IMR-90 (cell line): ENCODE data around the gene PLCB2. TPM values are rescaled to one million over a fixed set of nuclear protein-coding genes. Genes with fewer than 3 reads are reported as not detected.
A peak's percentile ranks its signal among the peaks of the same experiment; 100 is the strongest.

Experiments used
- ATAC-seq: fragments of 200-7000 bp; cut with Tn5 transposase; 2 replicates; pipeline ENCODE4 v1.9.1; 2020; ENCODE audit warnings: low read depth, mild to moderate bottlenecking, moderate library complexity
- BruUV-seq: library from RNA; stranded (reverse); fragments of 400-500 nt; replicated peaks from 2 replicates; lab custom pipeline; 2021; lab: Mats Ljungman, UMichigan
- CTCF ChIA-PET: fragments of 300-600 bp; formaldehyde crosslinking; extraction: SDS; loops from one replicate; lab custom pipeline; 2021; ENCODE audit warnings: antibody characterized with exemption; lab: Yijun Ruan, JAX
- POLR2A ChIA-PET: fragments of 300-600 bp; sonication (Branson Sonifier 250); formaldehyde crosslinking; loops from one replicate; lab custom pipeline; 2022; ENCODE audit warnings: antibody characterized with exemption; ENCODE audit not compliant: unreplicated experiment; lab: Charles Lee
- DNase-seq: peaks from one replicate; pipeline ENCODE4 v3.0.0; 2013
- H2AFZ ChIP-seq: replicated peaks from 2 replicates; pipeline ENCODE3; 2013; ENCODE audit warnings: low read length, mild to moderate bottlenecking; ENCODE audit not compliant: poor library complexity
- H2AK5ac ChIP-seq: 2 replicates; pipeline ENCODE4 v1.6.1; 2013; ENCODE audit warnings: low read depth, low read length, inconsistent platforms
- H2AK9ac ChIP-seq: replicated peaks from 2 replicates; pipeline ENCODE3; 2013; ENCODE audit warnings: mild to moderate bottlenecking, low read depth, low read length, moderate library complexity; ENCODE audit not compliant: poor library complexity
- H2BK120ac ChIP-seq: 2 replicates; pipeline ENCODE4 v1.6.1; 2013; ENCODE audit warnings: low read depth, low read length, inconsistent platforms
- H2BK15ac ChIP-seq: 3 replicates; pipeline ENCODE4 v1.6.1; 2013; ENCODE audit warnings: low read depth, low read length, inconsistent platforms
- H2BK20ac ChIP-seq: 2 replicates; pipeline ENCODE4 v1.6.1; 2013; ENCODE audit warnings: low read depth, mild to moderate bottlenecking, inconsistent platforms, low read length, moderate library complexity
- H2BK5ac ChIP-seq: 2 replicates; pipeline ENCODE4 v1.6.1; 2013; ENCODE audit warnings: mild to moderate bottlenecking, low read depth, low read length, inconsistent platforms; ENCODE audit not compliant: poor library complexity, severe bottlenecking
- H3K14ac ChIP-seq: replicated peaks from 2 replicates; pipeline ENCODE4 v1.6.1; 2013; ENCODE audit warnings: low read depth, low read length, inconsistent platforms
- H3K18ac ChIP-seq: 2 replicates; pipeline ENCODE4 v1.6.1; 2013; ENCODE audit warnings: low read depth, low read length, control low read depth
- H3K23ac ChIP-seq: 2 replicates; pipeline ENCODE4 v1.6.1; 2013; ENCODE audit warnings: low read depth, low read length, inconsistent platforms
- H3K27ac ChIP-seq: 2 replicates; pipeline ENCODE4 v1.5.1; 2013; ENCODE audit warnings: mild to moderate bottlenecking, control low read depth, low read length; ENCODE audit not compliant: insufficient read depth
- H3K27me3 ChIP-seq: 2 replicates; pipeline ENCODE4 v1.6.1; 2013; ENCODE audit warnings: low read length; ENCODE audit not compliant: control insufficient read depth, insufficient read depth
- H3K36me3 ChIP-seq: 2 replicates; pipeline ENCODE4 v1.6.1; 2013; ENCODE audit warnings: low read length, mixed read lengths; ENCODE audit not compliant: control insufficient read depth, insufficient read depth
- H3K4ac ChIP-seq: 2 replicates; pipeline ENCODE4 v1.6.1; 2013; ENCODE audit warnings: low read depth, low read length, inconsistent platforms
- H3K4me1 ChIP-seq: 2 replicates; pipeline ENCODE4 v1.6.1; 2013; ENCODE audit warnings: low read length, mixed read lengths; ENCODE audit not compliant: control insufficient read depth, insufficient read depth
- H3K4me2 ChIP-seq: 2 replicates; pipeline ENCODE4 v1.6.1; 2013; ENCODE audit warnings: low read depth, mild to moderate bottlenecking, control low read depth, low read length, moderate library complexity
- H3K4me3 ChIP-seq: 2 replicates; pipeline ENCODE4 v1.5.1; 2013; ENCODE audit warnings: low read depth, mild to moderate bottlenecking, control low read depth, low read length, moderate library complexity; ENCODE audit not compliant: insufficient read depth
- H3K56ac ChIP-seq: 2 replicates; pipeline ENCODE4 v1.6.1; 2013; ENCODE audit warnings: low read length, inconsistent platforms; ENCODE audit not compliant: insufficient read depth; ENCODE audit errors: extremely low read depth
- H3K79me1 ChIP-seq, 2 experiments: 2 replicates each; pipeline ENCODE4 v1.6.1; 2013; ENCODE audit warnings: low read length in 2 of 2, inconsistent platforms in 1 of 2, low read depth in 1 of 2
- H3K9ac ChIP-seq: 2 replicates; pipeline ENCODE4 v1.6.1; 2013; ENCODE audit warnings: low read depth, low read length, control low read depth
- H3K9me1 ChIP-seq: 2 replicates; pipeline ENCODE4 v1.6.1; 2013; ENCODE audit warnings: low read length, inconsistent platforms; ENCODE audit not compliant: insufficient read depth
- H3K9me3 ChIP-seq: 2 replicates; pipeline ENCODE4 v1.6.1; 2013; ENCODE audit warnings: low read length; ENCODE audit not compliant: control insufficient read depth, insufficient read depth
- H4K20me1 ChIP-seq: 2 replicates; pipeline ENCODE4 v1.6.1; 2013; ENCODE audit warnings: low read length, inconsistent platforms; ENCODE audit not compliant: insufficient read depth
- H4K5ac ChIP-seq: 2 replicates; pipeline ENCODE4 v1.6.1; 2013; ENCODE audit warnings: mild to moderate bottlenecking, low read depth, low read length, control low read depth
- H4K8ac ChIP-seq, 2 experiments: 2 replicates each; pipeline ENCODE4 v1.6.1; 2013; ENCODE audit warnings: low read depth in 2 of 2, low read length in 2 of 2, control low read depth in 1 of 2, inconsistent platforms in 1 of 2
- H4K91ac ChIP-seq: 2 replicates; pipeline ENCODE4 v1.6.1; 2013; ENCODE audit warnings: low read depth, low read length, inconsistent platforms; ENCODE audit not compliant: insufficient read depth
- BHLHE40 ChIP-seq: fragments of 150-350 bp; IDR thresholded peaks from 2 replicates; pipeline ENCODE4 v1.6.1; 2016; ENCODE audit warnings: mild to moderate bottlenecking, low read depth, low read length
- CEBPB ChIP-seq: IDR thresholded peaks from 2 replicates; pipeline ENCODE4 v1.6.1; 2012; ENCODE audit warnings: low read depth, low read length, improper control_type of control experiment
- CTCF ChIP-seq: conservative IDR thresholded peaks from 2 replicates; pipeline ENCODE4 v1.5.1; 2012; ENCODE audit warnings: mild to moderate bottlenecking, low read depth, low read length, improper control_type of control experiment
- ELK1 ChIP-seq: fragments of 150-350 bp; IDR thresholded peaks from 2 replicates; pipeline ENCODE4 v1.6.1; 2016; ENCODE audit warnings: low read depth, mild to moderate bottlenecking, low read length, moderate library complexity, borderline replicate concordance
- FOS ChIP-seq: fragments of 150-350 bp; IDR thresholded peaks from 2 replicates; pipeline ENCODE4 v1.6.1; 2016; ENCODE audit warnings: low read depth, low read length
- MAFK ChIP-seq: IDR thresholded peaks from 2 replicates; pipeline ENCODE4 v1.6.1; 2012; ENCODE audit warnings: low read depth, low read length, improper control_type of control experiment
- MAZ ChIP-seq: IDR thresholded peaks from 2 replicates; pipeline ENCODE4 v1.6.1; 2012; ENCODE audit warnings: low read depth, mild to moderate bottlenecking, low read length, improper control_type of control experiment, moderate library complexity, borderline replicate concordance
- MXI1 ChIP-seq: IDR thresholded peaks from 2 replicates; pipeline ENCODE4 v1.6.1; 2012; ENCODE audit warnings: low read depth, mild to moderate bottlenecking, low read length, moderate library complexity, borderline replicate concordance
- NFE2L2 ChIP-seq: fragments of 150-350 bp; IDR thresholded peaks from 2 replicates; pipeline ENCODE4 v1.6.1; 2016; ENCODE audit warnings: low read depth, mild to moderate bottlenecking, low read length
- POLR2A ChIP-seq: IDR thresholded peaks from 2 replicates; pipeline ENCODE4 v1.6.1; 2012; ENCODE audit warnings: mild to moderate bottlenecking, low read depth, low read length
- RAD21 ChIP-seq: IDR thresholded peaks from 2 replicates; pipeline ENCODE4 v1.6.1; 2012; ENCODE audit warnings: low read length, improper control_type of control experiment
- RCOR1 ChIP-seq: IDR thresholded peaks from 2 replicates; pipeline ENCODE4 v1.6.1; 2012; ENCODE audit warnings: mild to moderate bottlenecking, low read length, improper control_type of control experiment; ENCODE audit not compliant: insufficient replicate concordance
- RFX5 ChIP-seq: IDR thresholded peaks from 2 replicates; pipeline ENCODE4 v1.8.0; 2012; ENCODE audit warnings: low read depth, mild to moderate bottlenecking, low read length, moderate library complexity
- SMC3 ChIP-seq: fragments of 150-350 bp; IDR thresholded peaks from 2 replicates; pipeline ENCODE4 v1.6.1; 2016; ENCODE audit warnings: low read depth, mild to moderate bottlenecking, antibody characterized with exemption, low read length, moderate library complexity
- USF2 ChIP-seq: fragments of 150-350 bp; IDR thresholded peaks from 2 replicates; pipeline ENCODE4 v1.6.1; 2017; ENCODE audit warnings: mild to moderate bottlenecking, antibody characterized with exemption, low read length, low read depth
- WGBS, 2 experiments: methylation state at CpG; one replicate each; pipeline versions ENCODE4 v1.1.5 to v1.1.7; 2013; ENCODE audit warnings: missing lambda C conversion rate in 2 of 2; ENCODE audit not compliant: insufficient read length in 1 of 2; ENCODE audit errors: extremely low coverage in 2 of 2; 5-methylcytosine and 5-hydroxymethylcytosine counted together
- dilution Hi-C: fragments of 300-500 bp; cut with HindIII; formaldehyde crosslinking; loops from one replicate; pipeline ENCODE4 v1.14.3; 2018; ENCODE audit warnings: low sequenced_read_pairs; ENCODE audit not compliant: unreplicated experiment
- in situ Hi-C: fragments of 300-500 bp; cut with MboI; formaldehyde crosslinking; loops from 3 replicates; pipeline ENCODE4 v1.14.3; 2019; ENCODE audit warnings: low sequenced_read_pairs, inconsistent platforms, mixed read lengths
- intact Hi-C: fragments of 100-400 bp; cut with micrococcal nuclease; formaldehyde crosslinking; loops from 2 replicates; pipeline ENCODE4 v1.10.0; 2022
- polyA plus RNA-seq, 3 experiments: library from polyadenylated mRNA; depleted of rRNA; stranded (reverse); fragments of >200 nt; gene quantifications; 2 replicates each; pipeline ENCODE4 v1.2.3, GENCODE V29; 2012; ENCODE audit warnings: low replicate concordance in 1 of 3
- total RNA-seq: library from RNA; depleted of rRNA; stranded (reverse); fragments of >200 nt; gene quantifications from 2 replicates; pipeline ENCODE4 v1.2.3, GENCODE V29; 2012

PLCB2 gene
- total and polyA plus RNA-seq, 2 of the 4 experiments (the other 2 are of a cell fraction) = 0.18 to 1.4 TPM

GRCh38 chr15:40249477-40250303 lies 58.0 kb downstream of the PLCB2 start:
- POLR2A ChIA-PET = no interaction called here
- no TSS peak for BruUV-seq
- H3K4me1 ChIP-seq = peaks cover 2% of the 10 kb centered on the region; the same call in 1 of the 2 replicates
- intact Hi-C loops = no loop called here
- dilution Hi-C loops = no loop called here
- peak overlapping the region; percentile 56 for H2AFZ ChIP-seq
- no peak overlapping the region for H3K23ac ChIP-seq
- no peak overlapping the region for H2AK9ac ChIP-seq
- WGBS, 2 experiments = 70% methylated on average over 2 of the region's 11 CpGs; no CpG with 5 or more reads in 1 of the 2 experiments
- no peak overlapping the region for H3K27ac ChIP-seq
- H4K5ac ChIP-seq = no peak overlapping the region
- H4K8ac ChIP-seq = no peak overlapping the region
- H2AK5ac ChIP-seq = no peak overlapping the region
- H3K4me3 ChIP-seq = no peak overlapping the region
- DNase-seq (peak; percentile 37), ATAC-seq (no peak)
- H3K79me1 ChIP-seq = no peaks in the 10 kb centered on the region
- H3K56ac ChIP-seq = no peak overlapping the region
- no peak overlapping the region for H3K4me2 ChIP-seq
- H3K14ac ChIP-seq = no peak overlapping the region
- no peak overlapping the region for H3K4ac ChIP-seq
- no peak overlapping the region for H2BK5ac ChIP-seq
- no peak overlapping the region for H3K18ac ChIP-seq
- no peaks in the 10 kb centered on the region for H4K20me1 ChIP-seq
- no peak overlapping the region for H4K91ac ChIP-seq
- no peak overlapping the region for H3K9ac ChIP-seq
- H2BK20ac ChIP-seq = no peak overlapping the region
- no peaks in the 10 kb centered on the region for H3K9me3 ChIP-seq
- no peak overlapping the region for H2BK15ac ChIP-seq
- CTCF ChIA-PET = interaction anchor here (1.0 kb wide), 1 partner anchor 25 kb away, joined by 3 read pairs; no protein-coding TSS in a partner anchor
- in situ Hi-C loops = no loop called here
- no peak overlapping the region for H2BK120ac ChIP-seq
- no peaks in the 10 kb centered on the region for H3K9me1 ChIP-seq
- H3K36me3 ChIP-seq = no peaks in the 10 kb centered on the region
- peaks cover 62% of the 10 kb centered on the region for H3K27me3 ChIP-seq
- TF ChIP-seq BHLHE40 (no peak), CTCF (no peak), RAD21 (no peak), SMC3 (no peak), RFX5 (no peak), POLR2A (no peak), FOS (no peak), MAZ (no peak), NFE2L2 (no peak), USF2 (no peak), MAFK (no peak), MXI1 (no peak), ELK1 (no peak), CEBPB (no peak), RCOR1 (no peak)
